HCT116 (cell line): ENCODE data around the gene TENM4. TPM values are rescaled to one million over a fixed set of nuclear protein-coding genes. Genes with fewer than 3 reads are reported as not detected.

Source experiments
- ATAC-seq: fragments of 200-7000 bp; cut with Tn5 transposase; 2 replicates; pipeline ENCODE4 v1.9.1; 2020; ENCODE audit warnings: mild to moderate bottlenecking, moderate library complexity
- BruUV-seq: library from RNA; stranded (reverse); fragments of 400-500 nt; replicated peaks from 2 replicates; lab custom pipeline; 2021; lab: Mats Ljungman, UMichigan
- CTCF ChIA-PET: fragments of 300-600 bp; sonication (Branson Sonifier 250); formaldehyde crosslinking; loops from one replicate; lab custom pipeline; 2021; ENCODE audit warnings: antibody characterized with exemption; lab: Charles Lee
- POLR2A ChIA-PET: fragments of 300-600, 350-600 bp; sonication (Branson Sonifier 250); formaldehyde crosslinking; loops from one replicate; lab custom pipeline; 2021; ENCODE audit warnings: antibody characterized with exemption; lab: Charles Lee
- RAD21 ChIA-PET, 2 experiments: fragments of 300-600 bp; sonication (Branson Sonifier 250); formaldehyde crosslinking; loops; one replicate each; lab custom pipeline; 2023; ENCODE audit warnings: low total read pairs in 2 of 2; ENCODE audit not compliant: uncharacterized antibody in 2 of 2, unreplicated experiment in 2 of 2, low non-redundant PET in 1 of 2; lab: Charles Lee
- DNase-seq: peaks from one replicate; pipeline ENCODE4 v3.0.0-alpha.2; 2010; ENCODE audit warnings: low read depth, low spot score
- H2AFZ ChIP-seq: fragments of 200-600 bp; shearing (Covaris generic), sonication (generic); 2 replicates; pipeline ENCODE4 v1.6.1; 2017; ENCODE audit warnings: low read depth, mixed run types, mixed read lengths, antibody characterized with exemption, low read length; ENCODE audit not compliant: poor library complexity, severe bottlenecking
- H3K27ac ChIP-seq: 2 replicates; pipeline ENCODE4 v1.5.1; 2012; ENCODE audit warnings: low read depth, low read length
- H3K27me3 ChIP-seq: fragments of 200-600 bp; sonication (generic); 2 replicates; pipeline ENCODE4 v1.6.1; 2016; ENCODE audit warnings: mixed run types, low read length, mixed read lengths; ENCODE audit not compliant: insufficient read depth
- H3K36me3 ChIP-seq, 2 experiments: fragments of 200-500 bp in 1 of 2; fragments of 200-600 bp in 1 of 2; sonication (Bioruptor generic) in 1 of 2; sonication (generic) in 1 of 2; 2 replicates each; pipeline versions ENCODE4 v1.5.1 to v1.6.1; 2014 to 2016; ENCODE audit warnings: low read length in 2 of 2, inconsistent platforms in 1 of 2, mixed read lengths in 1 of 2, mixed run types in 1 of 2; ENCODE audit not compliant: insufficient read depth in 2 of 2, control insufficient read depth in 1 of 2
- H3K4me1 ChIP-seq, 2 experiments: fragments of 200-600 bp in 1 of 2; sonication (generic) in 1 of 2; 2 replicates each; pipeline versions ENCODE4 v1.5.1 to v1.6.1; 2012 to 2017; ENCODE audit warnings: low read length in 2 of 2, inconsistent platforms in 1 of 2, mild to moderate bottlenecking in 1 of 2, mixed read lengths in 1 of 2, mixed run types in 1 of 2, moderate library complexity in 1 of 2; ENCODE audit not compliant: insufficient read depth in 2 of 2, control insufficient read depth in 1 of 2
- H3K4me2 ChIP-seq: fragments of 200-600 bp; sonication (generic); 2 replicates; pipeline ENCODE4 v1.6.1; 2017; ENCODE audit warnings: mixed run types, low read length, mixed read lengths
- H3K4me3 ChIP-seq, 2 experiments: fragments of 200-600 bp in 1 of 2; sonication (generic) in 1 of 2; replicated peaks in 1 of 2; 2 replicates each; pipeline ENCODE4 v1.5.1; 2011 to 2016; ENCODE audit warnings: low read length in 2 of 2, control low read depth in 1 of 2, low read depth in 1 of 2, mild to moderate bottlenecking in 1 of 2, mixed read lengths in 1 of 2, mixed run types in 1 of 2
- H3K79me2 ChIP-seq: fragments of 200-600 bp; sonication (generic); 2 replicates; pipeline ENCODE4 v1.6.1; 2017; ENCODE audit warnings: mild to moderate bottlenecking, mixed run types, low read length, moderate library complexity, mixed read lengths; ENCODE audit not compliant: insufficient read depth
- H3K9ac ChIP-seq: fragments of 200-600 bp; sonication (generic); 2 replicates; pipeline ENCODE4 v1.6.1; 2016; ENCODE audit warnings: low read length, mixed read lengths
- H3K9me2 ChIP-seq: fragments of 200-600 bp; sonication (generic), shearing (Covaris generic); 2 replicates; pipeline ENCODE4 v1.6.1; 2017; ENCODE audit warnings: mixed run types, mild to moderate bottlenecking, moderate library complexity; ENCODE audit not compliant: insufficient read depth
- H3K9me3 ChIP-seq, 2 experiments: fragments of 200-500 bp in 1 of 2; fragments of 200-600 bp in 1 of 2; sonication (Bioruptor generic) in 1 of 2; sonication (generic) in 1 of 2; 2 replicates each; pipeline ENCODE4 v1.6.1; 2014 to 2017; ENCODE audit warnings: low read length in 2 of 2, mixed read lengths in 2 of 2, inconsistent platforms in 1 of 2, low read depth in 1 of 2, mild to moderate bottlenecking in 1 of 2, mixed run types in 1 of 2, moderate library complexity in 1 of 2; ENCODE audit not compliant: control insufficient read depth in 1 of 2, insufficient read depth in 1 of 2
- H4K20me1 ChIP-seq: fragments of 200-600 bp; sonication (generic), shearing (Covaris generic); 2 replicates; pipeline ENCODE4 v1.6.1; 2017; ENCODE audit warnings: mixed run types, mild to moderate bottlenecking, moderate library complexity; ENCODE audit not compliant: insufficient read depth
- EGR1 ChIP-seq: IDR thresholded peaks from 2 replicates; pipeline ENCODE4 v1.6.1; 2012; ENCODE audit warnings: low read depth
- ELF1 ChIP-seq: IDR thresholded peaks from 2 replicates; pipeline ENCODE4 v1.6.1; 2012; ENCODE audit warnings: low read depth, borderline replicate concordance
- EZH2 ChIP-seq: fragments of 200-600 bp; sonication (generic); IDR thresholded peaks from 2 replicates; pipeline ENCODE4 v1.6.1; 2017; ENCODE audit warnings: antibody characterized with exemption, mixed run types
- FOSL1 ChIP-seq: IDR thresholded peaks from 2 replicates; pipeline ENCODE4 v1.6.1; 2012; ENCODE audit warnings: low read depth
- POLR2AphosphoS5 ChIP-seq: IDR thresholded peaks from 2 replicates; pipeline ENCODE4 v1.6.1; 2011; ENCODE audit warnings: mild to moderate bottlenecking, low read depth, low read length, moderate library complexity
- RAD21 ChIP-seq: IDR thresholded peaks from 2 replicates; pipeline ENCODE4 v1.6.1; 2012; ENCODE audit warnings: low read depth, mild to moderate bottlenecking
- ZNF274 ChIP-seq: fragments of 200-500 bp; sonication (Bioruptor generic); IDR thresholded peaks from 2 replicates; pipeline ENCODE4 v1.6.1; 2014; ENCODE audit warnings: mild to moderate bottlenecking, low read depth, low read length, inconsistent platforms
- intact Hi-C: fragments of 100-400 bp; cut with micrococcal nuclease; formaldehyde crosslinking; loops from 2 replicates; pipeline ENCODE4 v1.10.0; 2022
- total RNA-seq: library from RNA; stranded (reverse); gene quantifications from one replicate; pipeline ENCODE4 v1.2.1, GENCODE V29; 2021; ENCODE audit not compliant: unreplicated experiment
- TF ChIP-seq, protein P1 (sequence below): IDR thresholded peaks from 2 replicates; pipeline ENCODE4 v1.6.1; 2012
- TF ChIP-seq, protein P2 (sequence below), 3 experiments: fragments of 200-600 bp in 1 of 3; sonication (generic) in 1 of 3; IDR thresholded peaks in 2 of 3; conservative IDR thresholded peaks in 1 of 3; 2 replicates each; pipeline ENCODE4 v1.5.1; 2012 to 2017; ENCODE audit warnings: low read depth in 2 of 3, low read length in 2 of 3, antibody characterized with exemption in 1 of 3, borderline replicate concordance in 1 of 3, control low read depth in 1 of 3, mild to moderate bottlenecking in 1 of 3, mixed read lengths in 1 of 3, mixed run types in 1 of 3, moderate library complexity in 1 of 3; ENCODE audit not compliant: insufficient read depth in 1 of 3

The TENM4 gene
- total RNA-seq, 1 experiment from 2014 or later: 0.05 TPM

DNA sequence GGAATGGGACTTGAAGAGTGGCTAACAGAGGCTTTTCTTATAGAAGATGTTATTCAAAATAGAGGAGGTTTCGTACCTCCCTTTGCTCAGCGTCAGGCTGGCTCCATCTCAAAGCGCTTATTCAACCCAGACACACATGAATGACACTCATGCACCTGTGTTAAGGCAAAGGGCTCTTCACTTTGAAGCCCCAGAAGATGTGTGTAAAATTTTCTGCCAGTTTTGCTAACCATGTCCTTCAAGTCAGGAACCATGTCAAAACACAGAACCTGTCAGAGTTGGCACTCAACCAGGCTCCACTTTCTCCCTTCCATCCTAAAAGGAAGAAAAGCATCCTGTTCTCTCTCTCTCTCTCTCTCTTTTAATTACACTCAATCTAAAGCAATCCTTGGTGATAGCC is 513.3 kb downstream of the TENM4 start:
- Histone ChIP-seq H3K27ac (no peak overlapping the region), H3K36me3 (no peaks in the 10 kb centered on the region), H3K9ac (no peak overlapping the region), H2AFZ (no peak overlapping the region), H3K4me3 (no peak overlapping the region), H3K4me2 (no peak overlapping the region), H3K27me3 (peaks cover 55% of the 10 kb centered on the region), H3K9me2 (no peaks in the 10 kb centered on the region), H3K79me2 (no peaks in the 10 kb centered on the region), H3K9me3 (no peaks in the 10 kb centered on the region), H4K20me1 (no peaks in the 10 kb centered on the region), H3K4me1 (no peaks in the 10 kb centered on the region)
- ChIA-PET POLR2A (no interaction called here), RAD21 (no interaction called here), CTCF (no interaction called here)
- DNase-seq (no peak), ATAC-seq (no peak)
- TF ChIP-seq, protein P1, sequence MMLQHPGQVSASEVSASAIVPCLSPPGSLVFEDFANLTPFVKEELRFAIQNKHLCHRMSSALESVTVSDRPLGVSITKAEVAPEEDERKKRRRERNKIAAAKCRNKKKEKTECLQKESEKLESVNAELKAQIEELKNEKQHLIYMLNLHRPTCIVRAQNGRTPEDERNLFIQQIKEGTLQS: no peak
- TF ChIP-seq RAD21 (no peak), EGR1 (no peak), FOSL1 (no peak), POLR2AphosphoS5 (no peak), EZH2 (no peak), ZNF274 (no peak), ELF1 (no peak)
- TF ChIP-seq, protein P2, sequence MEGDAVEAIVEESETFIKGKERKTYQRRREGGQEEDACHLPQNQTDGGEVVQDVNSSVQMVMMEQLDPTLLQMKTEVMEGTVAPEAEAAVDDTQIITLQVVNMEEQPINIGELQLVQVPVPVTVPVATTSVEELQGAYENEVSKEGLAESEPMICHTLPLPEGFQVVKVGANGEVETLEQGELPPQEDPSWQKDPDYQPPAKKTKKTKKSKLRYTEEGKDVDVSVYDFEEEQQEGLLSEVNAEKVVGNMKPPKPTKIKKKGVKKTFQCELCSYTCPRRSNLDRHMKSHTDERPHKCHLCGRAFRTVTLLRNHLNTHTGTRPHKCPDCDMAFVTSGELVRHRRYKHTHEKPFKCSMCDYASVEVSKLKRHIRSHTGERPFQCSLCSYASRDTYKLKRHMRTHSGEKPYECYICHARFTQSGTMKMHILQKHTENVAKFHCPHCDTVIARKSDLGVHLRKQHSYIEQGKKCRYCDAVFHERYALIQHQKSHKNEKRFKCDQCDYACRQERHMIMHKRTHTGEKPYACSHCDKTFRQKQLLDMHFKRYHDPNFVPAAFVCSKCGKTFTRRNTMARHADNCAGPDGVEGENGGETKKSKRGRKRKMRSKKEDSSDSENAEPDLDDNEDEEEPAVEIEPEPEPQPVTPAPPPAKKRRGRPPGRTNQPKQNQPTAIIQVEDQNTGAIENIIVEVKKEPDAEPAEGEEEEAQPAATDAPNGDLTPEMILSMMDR (IDR thresholded peaks at IDR 0.05 in 2 of 3, conservative IDR thresholded peaks at IDR 0.05 in 1 of 3; ENCODE audit: borderline replicate concordance in 1 of 3, insufficient read depth in 1 of 3, low read depth in 2 of 3, low read length in 2 of 3): no peak
- intact Hi-C loops: no loop called here
- no TSS peak for BruUV-seq
